H1 (cell line): ENCODE data around the gene CXADR. TPM values are rescaled to one million over a fixed set of nuclear protein-coding genes. Genes with fewer than 3 reads are reported as not detected.

Source experiments
- RFX5 ChIP-seq: IDR thresholded peaks from 2 replicates; pipeline ENCODE4 v1.6.1; 2011; ENCODE audit warnings: low read depth, low read length, improper control_type of control experiment, borderline replicate concordance
- polyA plus RNA-seq, 7 experiments: library from polyadenylated mRNA; depleted of rRNA in 3 of 7; stranded (reverse) in 5 of 7; unstranded in 2 of 7; fragments of >200 nt in 5 of 7; fragments of 200-250 nt in 2 of 7; gene quantifications; 1 replicate in 5 of 7; 2 replicates in 1 of 7; 4 replicates in 1 of 7; pipeline versions ENCODE4 v1.2.1 to v1.2.3, GENCODE V29; 2011 to 2013; ENCODE audit warnings: missing spikeins in 2 of 7, mixed read lengths in 2 of 7
- total RNA-seq: library from RNA; stranded (reverse); fragmentation: NEBNext Ultra II Directional; extraction: Animal tissue kit (Norgen Biotek cat#: 25700); gene quantifications from 2 replicates; pipeline ENCODE4 v1.2.1, GENCODE V29; 2021
- TF ChIP-seq, protein P1 (sequence below), 3 experiments: IDR thresholded peaks; 1 replicate in 2 of 3; 2 replicates in 1 of 3; pipeline versions ENCODE4 v1.5.1 to v1.6.1; 2011; ENCODE audit warnings: low read length in 3 of 3, mild to moderate bottlenecking in 3 of 3, inconsistent platforms in 2 of 3, low read depth in 1 of 3, moderate library complexity in 1 of 3; ENCODE audit not compliant: insufficient read depth in 1 of 3; ENCODE audit errors: control extremely low read depth in 1 of 3

Gene CXADR
- total and polyA plus RNA-seq, 2 of the 8 experiments (the other 6 are each of a cell fraction or from before 2014, with no cell fraction given), result 45.6 to 145 TPM

DNA sequence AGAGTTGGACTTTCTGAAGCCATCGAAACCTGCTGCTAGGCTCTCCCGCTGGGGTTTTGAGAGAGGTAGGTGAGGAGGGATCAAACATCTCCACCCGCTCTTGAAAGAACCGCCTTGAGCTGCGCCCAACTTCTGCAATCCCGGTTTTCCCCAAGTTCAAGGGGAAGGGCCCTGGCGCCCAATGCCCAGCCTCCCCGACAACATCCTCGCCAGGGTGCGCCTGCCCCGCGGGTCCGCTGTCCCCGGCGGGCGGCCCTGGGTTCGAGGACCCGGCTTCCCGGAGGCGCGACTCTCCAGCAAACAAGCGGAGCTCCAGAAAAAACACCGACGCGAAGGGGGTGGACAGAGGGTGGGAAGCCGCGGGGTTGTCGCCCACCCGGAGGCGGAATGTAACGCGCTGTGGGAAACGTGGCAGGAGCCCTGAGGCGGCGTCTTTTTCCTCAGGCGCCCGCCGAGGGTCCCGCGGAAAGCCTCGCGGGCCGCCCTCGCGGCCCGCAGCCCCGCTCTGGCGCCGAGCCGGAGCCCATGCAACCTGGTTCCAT, 99.3 kb downstream of the CXADR start (continued):
- TF ChIP-seq, protein P1, sequence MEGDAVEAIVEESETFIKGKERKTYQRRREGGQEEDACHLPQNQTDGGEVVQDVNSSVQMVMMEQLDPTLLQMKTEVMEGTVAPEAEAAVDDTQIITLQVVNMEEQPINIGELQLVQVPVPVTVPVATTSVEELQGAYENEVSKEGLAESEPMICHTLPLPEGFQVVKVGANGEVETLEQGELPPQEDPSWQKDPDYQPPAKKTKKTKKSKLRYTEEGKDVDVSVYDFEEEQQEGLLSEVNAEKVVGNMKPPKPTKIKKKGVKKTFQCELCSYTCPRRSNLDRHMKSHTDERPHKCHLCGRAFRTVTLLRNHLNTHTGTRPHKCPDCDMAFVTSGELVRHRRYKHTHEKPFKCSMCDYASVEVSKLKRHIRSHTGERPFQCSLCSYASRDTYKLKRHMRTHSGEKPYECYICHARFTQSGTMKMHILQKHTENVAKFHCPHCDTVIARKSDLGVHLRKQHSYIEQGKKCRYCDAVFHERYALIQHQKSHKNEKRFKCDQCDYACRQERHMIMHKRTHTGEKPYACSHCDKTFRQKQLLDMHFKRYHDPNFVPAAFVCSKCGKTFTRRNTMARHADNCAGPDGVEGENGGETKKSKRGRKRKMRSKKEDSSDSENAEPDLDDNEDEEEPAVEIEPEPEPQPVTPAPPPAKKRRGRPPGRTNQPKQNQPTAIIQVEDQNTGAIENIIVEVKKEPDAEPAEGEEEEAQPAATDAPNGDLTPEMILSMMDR (IDR thresholded peaks at IDR 0.05; ENCODE audit: control extremely low read depth in 1 of 3, insufficient read depth in 1 of 3, low read depth in 1 of 3, low read length in 3 of 3), result no peak
- no peak for TF ChIP-seq RFX5
